HG03045 (cell line): Measurements from ENCODE around the gene MIF.
"Not testable (repeated sequence)": the region's sequence is repeated elsewhere in the genome, so short reads cannot be mapped to it uniquely, and the experiment has no call there.

Source experiments
- ATAC-seq: cut with Tn5 transposase; IDR thresholded peaks from one replicate; pipeline ENCODE4 v1.9.1; 2021; ENCODE audit warnings: mild to moderate bottlenecking, moderate library complexity; ENCODE audit not compliant: unreplicated experiment

Gene MIF

GRCh38 chr22:23900227-23900626 lies 6.0 kb downstream of the MIF start:
- not testable (repeated sequence) for ATAC-seq

DNA sequence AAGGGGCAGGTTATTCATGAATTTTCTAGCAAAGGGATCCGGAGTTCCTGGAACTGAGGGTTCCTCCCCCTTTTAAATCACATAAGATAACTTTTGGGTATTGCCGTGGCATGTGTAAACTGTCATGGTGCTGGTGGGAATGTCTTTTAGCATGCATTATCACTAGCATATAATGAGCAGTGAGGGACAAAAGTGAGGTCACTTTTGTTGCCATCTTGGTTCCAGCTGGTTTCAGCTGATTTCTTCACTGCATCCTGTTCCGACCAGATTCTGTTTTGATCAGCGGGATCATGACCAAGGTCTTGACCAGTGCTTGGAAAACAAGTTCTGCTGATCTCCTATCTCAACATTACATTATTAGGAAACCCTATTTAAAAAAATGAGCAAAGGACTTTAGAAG lies 7.4 kb downstream of the MIF start:
- no peak for ATAC-seq

- no peak for ATAC-seq
Observed at GRCh38 chr22:23903328-23903971, 9.3 kb downstream of the MIF start.

GRCh38 chr22:23904573-23905254 lies 10.5 kb downstream of the MIF start:
- no peak for ATAC-seq

GRCh38 chr22:23906641-23907040 lies 12.5 kb downstream of the MIF start:
- ATAC-seq: no peak

- ATAC-seq: not testable (repeated sequence)
Observed at GRCh38 chr22:23907423-23907822, 13.2 kb downstream of the MIF start.

DNA sequence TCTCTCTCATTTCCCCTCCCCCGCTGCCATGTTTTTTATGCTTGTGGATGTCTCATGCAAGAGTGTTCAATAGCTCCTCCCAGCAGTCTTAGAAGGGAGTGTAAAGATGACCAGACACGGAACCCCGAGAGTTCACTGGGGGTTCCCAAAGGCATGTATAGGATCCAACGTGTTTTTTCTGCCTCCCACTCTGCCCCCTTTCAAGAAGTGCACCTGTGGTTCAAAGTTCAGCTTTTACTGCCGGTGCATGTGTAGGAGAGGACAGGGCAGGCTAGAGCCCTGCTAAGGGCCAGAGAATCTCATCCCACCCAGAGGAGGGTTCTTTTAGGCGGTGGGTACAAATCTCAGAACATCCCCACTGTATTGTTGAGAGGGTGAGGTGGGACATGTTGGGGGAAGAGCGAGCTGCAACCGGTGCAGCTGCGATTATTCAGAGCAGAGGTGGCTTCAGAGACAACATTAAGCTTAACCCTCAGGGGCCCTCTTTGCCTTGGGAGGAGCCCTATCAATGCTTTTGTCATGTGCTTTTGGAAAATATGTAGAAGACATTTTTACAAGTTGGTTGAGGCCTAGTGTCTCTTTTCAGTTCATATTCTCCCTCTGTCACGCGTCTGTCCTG lies 14.5 kb downstream of the MIF start:
- no peak for ATAC-seq

- no peak for ATAC-seq
Observed at GRCh38 chr22:23909296-23909898, 15.2 kb downstream of the MIF start.

DNA sequence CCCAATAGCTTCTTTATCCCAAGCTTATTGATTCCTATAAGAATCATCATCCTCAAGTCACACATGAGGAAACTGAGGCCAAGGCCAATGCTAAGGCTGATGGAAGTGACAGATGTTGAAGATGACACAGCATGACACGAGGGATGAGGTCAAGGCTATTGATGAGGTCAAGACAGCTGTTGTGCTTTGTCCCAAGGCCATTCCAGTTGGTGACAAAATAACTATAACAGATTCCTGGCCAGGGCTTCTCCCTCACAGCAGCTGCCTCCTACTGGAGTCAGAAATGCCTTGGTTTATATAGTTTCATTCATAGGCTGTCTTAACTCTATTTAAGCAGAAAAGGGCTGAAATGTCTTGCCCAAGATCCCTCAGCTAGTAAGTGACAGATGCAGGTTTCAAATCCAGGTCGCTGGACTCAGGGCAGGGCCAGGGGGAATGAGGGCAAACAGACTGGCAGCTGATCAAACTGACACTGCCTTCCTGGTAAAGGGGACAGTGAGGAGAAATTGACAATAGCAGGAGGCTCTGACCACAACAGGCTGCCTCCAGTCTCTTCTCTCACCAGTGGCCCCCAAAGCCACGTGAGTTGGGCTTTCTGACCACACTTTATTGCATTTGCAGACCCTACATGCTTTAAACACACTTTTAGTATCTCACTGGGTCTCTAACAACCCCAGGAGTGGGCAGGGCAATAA lies 16.5 kb downstream of the MIF start:
- ATAC-seq: no peak

GRCh38 chr22:23911318-23911980 lies 17.3 kb downstream of the MIF start:
- no peak for ATAC-seq

DNA sequence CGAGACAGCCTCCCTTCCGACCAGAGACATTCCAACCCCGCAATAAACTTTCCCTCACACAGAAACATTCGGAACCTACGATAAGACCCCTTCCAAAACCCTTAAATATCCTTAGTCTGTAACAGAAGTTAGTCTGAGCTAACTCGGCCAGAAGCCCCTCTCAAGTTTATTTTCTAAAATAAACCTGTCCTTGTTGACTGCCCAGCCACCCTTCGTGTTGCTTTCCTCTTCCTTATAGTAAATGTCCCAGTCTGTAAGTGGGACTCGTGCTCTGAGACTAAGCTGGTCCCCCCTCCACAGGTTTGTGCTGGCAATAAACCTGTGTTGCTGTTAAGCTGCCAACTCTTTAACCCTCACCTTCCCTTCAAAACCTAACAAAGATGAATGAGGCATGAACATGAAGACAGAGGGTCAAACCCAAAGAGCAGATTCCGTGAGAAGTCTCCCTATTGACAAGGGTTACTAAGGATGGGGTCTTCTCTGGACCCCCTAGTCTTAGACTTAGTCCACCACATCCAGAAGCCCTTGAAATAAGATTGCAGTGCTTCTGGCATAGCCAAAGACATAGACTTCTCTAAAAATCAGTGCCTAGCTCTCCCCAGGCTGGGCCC lies 18.2 kb downstream of the MIF start:
- ATAC-seq: no peak

DNA sequence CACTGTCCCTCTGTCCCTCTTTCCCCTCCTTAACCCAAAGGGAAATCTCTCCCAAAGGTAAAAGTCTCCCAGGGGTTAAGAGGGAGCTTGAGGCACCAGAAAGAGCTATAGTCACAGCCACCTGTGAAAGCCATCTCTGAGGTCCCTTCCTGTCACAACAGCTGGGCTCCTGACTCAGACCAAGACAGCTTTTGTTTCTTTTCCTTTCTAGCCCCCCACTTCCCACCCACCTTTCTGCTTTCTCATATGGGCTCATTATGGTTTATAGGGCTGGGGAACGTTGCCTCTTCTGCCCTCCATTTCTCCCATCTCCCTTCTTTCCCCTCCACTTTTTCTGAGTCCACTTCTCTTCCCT lies 19.1 kb downstream of the MIF start:
- ATAC-seq: peak; percentile 3

DNA sequence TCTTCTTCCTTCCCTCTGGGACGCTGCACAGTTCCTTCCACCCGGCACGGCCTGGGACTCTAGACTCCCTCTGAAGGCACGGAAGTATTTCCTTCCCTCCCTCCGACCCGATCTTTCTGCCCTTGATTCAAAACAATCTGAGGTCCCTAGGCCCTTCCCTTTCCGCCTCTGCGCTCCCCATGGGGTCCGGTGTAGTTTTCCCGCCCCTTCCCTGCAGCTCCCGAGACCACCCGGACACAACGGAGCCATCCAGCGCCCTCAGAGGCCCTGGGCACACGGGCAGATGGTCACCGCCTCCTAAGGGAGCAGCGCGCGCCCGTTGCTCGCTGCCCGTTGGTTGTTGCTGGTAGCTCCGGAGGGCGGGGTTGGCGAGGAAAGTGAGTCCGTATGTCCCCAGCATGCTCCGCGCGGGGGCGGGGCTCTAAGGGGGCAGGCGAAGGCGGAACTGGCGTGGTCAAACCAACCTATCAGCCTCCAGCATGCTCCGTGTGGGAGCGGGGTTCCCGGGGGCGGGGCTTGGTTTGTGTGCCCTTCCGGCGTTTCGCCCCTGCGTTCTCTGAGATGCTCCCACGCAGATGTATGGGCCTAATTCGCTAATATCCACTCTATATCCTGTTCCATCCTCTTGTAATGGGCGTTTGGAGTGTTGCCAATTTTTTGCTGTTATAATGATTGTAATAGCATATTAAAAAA lies 19.6 kb downstream of the MIF start:
- peak; percentile 90 for ATAC-seq

- ATAC-seq: no peak
Observed at GRCh38 chr22:23915290-23915689, 21.1 kb downstream of the MIF start.

DNA sequence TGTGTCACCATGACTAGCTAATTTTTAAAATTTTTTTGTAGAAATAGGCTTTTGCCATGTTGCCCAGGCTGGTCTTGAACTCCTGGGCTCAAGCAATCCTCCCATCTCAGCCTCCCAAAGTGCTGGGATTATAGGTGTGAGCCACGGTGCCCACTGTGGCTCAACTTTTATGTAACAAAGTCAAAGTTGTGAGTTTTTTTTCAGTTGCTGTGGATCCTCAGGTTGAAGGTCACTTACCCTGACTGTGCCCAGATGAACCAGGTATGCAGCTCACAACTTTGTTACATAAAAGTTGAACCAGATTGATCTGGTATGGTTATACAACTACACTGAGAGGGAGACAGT lies 26.1 kb downstream of the MIF start:
- ATAC-seq: not testable (repeated sequence)

GRCh38 chr22:23921586-23922201 lies 27.5 kb downstream of the MIF start:
- not testable (repeated sequence) for ATAC-seq

- no peak for ATAC-seq
Observed at GRCh38 chr22:23922921-23923320, 28.7 kb downstream of the MIF start.

DNA sequence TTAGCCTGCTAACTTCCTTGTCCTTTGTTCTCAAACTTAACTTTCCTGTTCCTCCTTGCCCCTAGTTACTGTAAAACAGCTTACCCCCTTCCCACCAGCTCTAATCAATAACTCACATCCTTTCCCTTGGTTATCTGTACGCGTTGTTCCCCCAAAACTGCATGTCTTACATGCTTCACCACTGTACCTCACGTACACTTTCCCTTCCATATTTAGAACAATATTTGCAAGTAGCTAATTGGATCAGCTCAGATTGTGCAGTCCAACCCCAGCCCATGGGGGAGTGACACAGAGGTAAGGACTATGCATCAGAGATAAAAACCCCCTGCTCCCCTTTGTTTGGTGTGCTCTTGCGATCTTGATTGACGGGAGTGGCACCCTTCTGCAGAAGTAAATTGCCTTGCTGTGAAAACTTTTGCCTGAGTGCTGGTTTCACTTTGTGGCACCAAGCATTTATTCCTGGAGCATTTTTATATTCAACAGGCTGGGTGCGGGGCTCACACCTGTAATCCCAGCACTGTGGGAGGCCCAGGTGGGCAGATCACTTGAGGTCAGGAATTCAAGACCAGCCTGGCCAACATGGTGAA lies 30.9 kb downstream of the MIF start:
- no peak for ATAC-seq

- no peak for ATAC-seq
Observed at GRCh38 chr22:23926561-23926960, 32.4 kb downstream of the MIF start.
